ENCODE data around the gene SDC4.

GRCh38 chr20:45352729-45353128 is 4.5 kb upstream of the SDC4 start:
- TF ChIP-seq CTCF (IDR thresholded peaks at IDR 0.05) (no peak), POLR2A (IDR thresholded peaks at IDR 0.05) (no peak), POLR2AphosphoS5 (IDR thresholded peaks at IDR 0.05) (no peak)
